Posterior cingulate gyrus (tissue), 11 donors: ENCODE results near the gene CERS1.
"Not testable (repeated sequence)": the region's sequence is repeated elsewhere in the genome, so short reads cannot be mapped to it uniquely, and the experiment has no call there.

Experiments
- DNase-seq, 10 donors: peaks; one replicate each; pipeline versions ENCODE4 v3.0.0 to v3.0.0-alpha.2; 2020 to 2021; ENCODE audit warnings: mixed read lengths in 3 of 10
- intact Hi-C: fragments of 100-400 bp; cut with DNase I; formaldehyde crosslinking; loops from one replicate; pipeline ENCODE4 v1.15.1; 2023

CERS1 gene

DNA sequence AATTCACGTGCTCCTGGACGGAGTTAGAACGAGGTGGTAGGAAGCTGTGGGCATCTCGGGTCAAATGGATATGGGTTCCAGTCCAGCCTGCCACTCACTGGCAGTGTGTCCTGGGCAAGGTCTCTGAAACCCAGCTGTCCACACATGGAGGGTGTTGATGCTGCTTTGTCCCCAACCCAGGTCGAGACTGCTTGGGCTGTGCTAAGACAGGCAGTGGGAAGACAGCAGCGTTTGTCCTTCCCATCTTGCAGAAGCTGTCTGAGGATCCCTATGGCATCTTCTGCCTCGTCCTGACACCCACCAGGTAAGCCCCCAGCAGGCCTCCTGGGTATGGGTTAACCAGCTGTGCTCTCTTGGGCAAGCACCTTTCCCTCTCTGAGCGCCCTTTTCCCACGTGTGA is 24.4 kb upstream of the CERS1 start:
- intact Hi-C loops: no loop called here
- no peak for DNase-seq

DNA sequence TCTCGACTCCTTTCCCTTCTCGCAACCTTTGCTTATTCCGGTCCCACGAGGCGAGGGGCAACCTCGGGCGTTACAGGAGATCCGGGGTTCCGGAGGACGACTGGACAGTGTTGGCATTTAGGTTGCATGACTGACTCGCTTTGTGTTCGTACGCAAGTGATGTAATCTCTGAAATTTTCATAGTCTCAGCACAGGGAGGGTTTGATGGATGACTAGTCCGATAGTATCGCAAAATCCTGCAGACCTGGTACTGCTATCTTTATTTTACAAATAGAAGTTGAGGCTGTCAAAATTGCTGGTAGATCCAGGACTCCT is 23.9 kb upstream of the CERS1 start:
- no peak for DNase-seq
- intact Hi-C loops: loop anchor here (2.0 to 5.0 kb wide), 2 partner anchors 53 to 333 kb away; partner anchors contain the start of gene REX1BD

DNA sequence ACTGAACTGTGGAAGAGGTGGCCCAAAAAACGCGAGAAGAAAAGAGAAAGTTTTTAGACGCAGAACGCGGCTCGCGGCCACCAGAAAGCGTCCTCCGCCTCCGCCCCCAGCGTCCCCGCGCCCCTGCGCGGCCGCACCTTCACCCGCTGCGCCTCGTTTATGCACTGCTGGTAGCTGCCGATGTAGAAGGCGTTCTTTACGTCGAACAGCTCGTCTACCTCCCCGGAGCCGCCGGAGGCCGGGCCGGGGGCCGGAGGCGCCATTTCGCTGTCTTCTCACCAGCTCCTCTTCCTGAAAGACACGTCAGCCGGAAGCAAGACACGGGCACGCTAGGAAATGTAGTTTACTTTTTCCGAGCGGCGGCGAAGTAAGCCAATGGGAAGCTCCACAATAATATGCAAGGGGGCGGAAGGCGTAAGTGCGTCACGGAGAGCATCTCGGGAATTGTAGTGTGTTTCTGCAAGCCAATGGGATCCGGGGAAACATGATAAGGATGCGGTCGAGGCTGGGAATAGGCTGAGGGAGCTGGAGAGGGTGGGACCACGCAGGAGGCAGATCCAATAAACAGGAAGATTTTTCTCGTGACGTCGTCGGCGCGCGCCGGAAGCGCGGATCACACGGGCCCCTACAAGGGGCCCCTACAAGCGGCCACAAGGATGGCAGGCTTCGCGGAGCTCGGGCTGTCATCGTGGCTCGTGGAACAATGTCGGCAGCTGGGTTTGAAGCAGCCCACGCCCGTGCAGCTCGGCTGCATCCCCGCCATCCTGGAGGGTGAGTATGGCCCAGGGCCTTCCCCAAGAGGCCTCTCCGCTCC is 23.3 kb upstream of the CERS1 start, which contains the start of the genes COPE and DDX49:
Gene COPE, minus strand, starts transcription at position 302 of the 814 bp plus-strand sequence. Its CDS starts 39 bp downstream, at position 263.
Gene DDX49, plus strand, starts transcription at position 630 of the 814 bp plus-strand sequence. Its CDS starts 27 bp downstream, at position 657.
- DNase-seq: peak; percentile 94 to 100 (median 98)
- intact Hi-C loops: loop anchor here (2.0 to 5.0 kb wide), 2 partner anchors 52 to 332 kb away; partner anchors contain the start of gene REX1BD

DNA sequence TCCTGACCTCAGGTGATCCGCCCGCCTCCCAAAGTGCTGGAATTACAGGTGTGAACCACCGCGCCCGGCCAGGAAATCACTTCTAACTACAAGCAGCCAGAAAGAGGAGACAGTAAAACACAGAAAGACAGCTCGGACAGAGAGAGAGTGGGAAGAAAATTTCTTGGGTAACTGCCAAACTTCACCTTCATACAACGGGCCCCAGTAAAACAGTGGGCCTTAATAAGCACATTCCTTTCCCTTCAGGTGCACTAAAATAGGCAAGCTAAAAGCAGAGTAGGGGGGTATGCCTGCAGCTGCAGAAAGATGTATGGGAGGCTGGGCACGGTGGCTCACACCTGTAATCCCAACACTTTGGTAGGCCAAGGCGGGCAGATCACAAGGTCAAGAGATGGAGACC is 21.6 kb upstream of the CERS1 start:
- intact Hi-C loops: loop anchor here (5.0 kb wide), 1 partner anchor 330 kb away; the partner anchor contains the start of gene REX1BD

DNA sequence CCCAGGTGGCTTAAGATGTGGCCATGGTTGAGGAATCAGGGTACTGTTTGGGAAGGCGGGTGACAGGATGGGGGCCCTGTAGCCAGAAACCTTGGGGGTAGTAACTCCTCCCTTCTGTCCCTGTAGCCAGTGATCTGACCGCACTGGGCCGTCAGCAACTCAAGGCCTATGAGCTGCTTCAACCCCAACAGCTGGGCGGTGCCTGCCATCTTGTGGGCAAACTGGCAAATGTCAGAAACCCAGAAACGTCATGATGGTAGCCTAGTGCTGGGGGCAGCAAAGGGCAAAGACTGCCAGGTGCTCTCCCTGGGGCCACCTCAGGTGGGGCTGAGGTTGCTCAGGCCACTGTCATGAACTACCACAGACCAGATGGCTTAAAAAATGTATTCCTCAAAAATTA is 19.7 kb upstream of the CERS1 start:
- intact Hi-C loops: loop anchor here (5.0 kb wide), 1 partner anchor 328 kb away; the partner anchor contains the start of gene REX1BD
- DNase-seq: peak; percentile 59 to 96 (median 78)

More for the DNA sequence above, 21.6 kb upstream of the CERS1 start:
- not testable (repeated sequence) for DNase-seq

DNA sequence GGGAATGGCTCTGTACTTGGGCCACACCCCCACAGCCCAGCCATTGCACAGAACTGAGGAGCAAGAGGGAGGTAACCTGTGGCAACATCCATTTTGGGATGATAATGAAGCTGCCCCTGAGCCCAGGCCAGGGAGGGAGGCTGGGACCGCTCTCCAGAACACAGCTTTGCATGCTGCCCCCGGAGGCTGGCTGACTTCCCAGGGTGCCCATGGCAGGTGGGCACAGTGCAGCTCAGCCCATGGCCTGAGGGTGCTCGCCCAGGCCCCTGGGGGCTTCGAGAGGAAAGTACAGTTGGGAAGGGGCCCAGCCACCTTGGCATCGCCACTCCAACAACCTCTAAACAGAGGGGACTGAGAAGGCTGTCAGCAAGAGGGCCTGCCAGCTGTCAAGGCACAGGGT is 17.5 kb upstream of the CERS1 start:
- DNase-seq: no peak
- intact Hi-C loops: no loop called here

DNA sequence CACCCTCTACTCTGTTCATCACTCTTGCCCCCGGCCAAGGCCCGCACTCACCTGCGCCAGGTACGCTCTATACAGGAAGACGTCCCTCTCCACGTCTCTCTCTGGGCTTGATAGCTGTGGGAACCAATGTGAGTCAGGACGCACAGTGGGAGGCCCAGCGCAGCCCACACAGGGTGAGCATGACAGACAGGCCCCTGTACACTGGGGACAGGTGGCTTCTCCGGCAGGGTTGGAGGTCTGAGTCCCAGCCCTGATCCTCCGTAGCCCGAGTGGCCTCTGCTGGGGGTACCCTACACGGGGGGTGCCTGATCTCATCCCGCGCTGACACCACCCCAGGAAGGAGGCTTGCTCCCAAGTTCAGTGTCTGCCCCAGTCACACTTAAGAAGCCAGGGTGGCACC is 17.0 kb upstream of the CERS1 start:
- DNase-seq: peak in 1 of 10 donors; percentile 67
- intact Hi-C loops: no loop called here

DNA sequence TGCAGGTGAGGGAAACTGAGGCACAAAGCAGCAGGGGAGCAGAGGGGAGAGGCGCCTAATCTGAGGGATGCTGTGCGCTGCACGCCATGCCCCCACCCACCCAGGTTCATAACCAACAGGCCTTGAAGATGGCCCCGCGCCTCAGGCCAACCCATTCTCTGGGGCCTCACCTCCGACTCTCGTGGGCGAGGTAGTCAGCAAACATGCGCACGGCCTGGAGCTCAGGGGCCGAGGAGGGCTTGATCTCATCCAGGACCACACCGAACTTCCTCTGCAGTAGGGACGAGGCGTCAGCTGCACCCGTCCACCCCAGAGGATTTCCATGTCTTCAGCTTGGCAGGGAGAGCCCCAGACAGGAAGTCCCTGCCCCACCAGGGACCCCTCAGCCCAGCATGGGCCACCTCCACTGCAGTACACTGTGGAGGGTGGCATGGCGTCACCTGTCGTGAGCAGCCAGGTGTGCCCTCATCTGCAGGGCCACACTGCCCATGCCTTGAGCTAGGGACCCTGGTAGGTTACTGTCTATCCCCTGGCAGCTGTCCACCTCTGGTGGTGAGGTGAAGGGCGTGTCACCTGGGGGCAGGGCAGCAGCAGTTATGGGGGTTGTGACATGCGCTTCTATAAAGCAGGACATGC is 15.0 kb upstream of the CERS1 start:
- intact Hi-C loops: no loop called here

DNA sequence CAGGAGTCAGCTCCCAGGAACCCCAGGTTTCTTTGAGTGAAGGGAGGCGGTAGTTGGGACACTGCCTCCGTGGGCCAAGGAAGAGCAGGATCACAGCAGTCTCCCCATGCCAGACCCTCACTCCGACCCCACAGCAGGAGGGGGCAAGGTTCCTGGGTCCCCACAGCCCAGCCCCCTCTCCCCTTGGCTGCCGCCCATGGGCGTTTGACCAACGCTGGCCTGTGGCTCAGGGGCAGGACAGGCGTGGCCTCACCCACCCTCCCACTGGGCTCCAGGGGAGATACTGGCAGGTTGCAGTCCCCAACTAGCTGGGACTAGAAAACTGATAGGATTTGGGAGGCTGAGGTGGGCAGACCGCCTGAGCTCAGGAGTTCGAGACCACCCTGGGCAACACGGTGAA is 14.1 kb upstream of the CERS1 start:
- DNase-seq: peak in 1 of 10 donors; percentile 80
- intact Hi-C loops: no loop called here

More for the DNA sequence above, 15.0 kb upstream of the CERS1 start:
- peak in 1 of 10 donors; percentile 81 for DNase-seq

DNA sequence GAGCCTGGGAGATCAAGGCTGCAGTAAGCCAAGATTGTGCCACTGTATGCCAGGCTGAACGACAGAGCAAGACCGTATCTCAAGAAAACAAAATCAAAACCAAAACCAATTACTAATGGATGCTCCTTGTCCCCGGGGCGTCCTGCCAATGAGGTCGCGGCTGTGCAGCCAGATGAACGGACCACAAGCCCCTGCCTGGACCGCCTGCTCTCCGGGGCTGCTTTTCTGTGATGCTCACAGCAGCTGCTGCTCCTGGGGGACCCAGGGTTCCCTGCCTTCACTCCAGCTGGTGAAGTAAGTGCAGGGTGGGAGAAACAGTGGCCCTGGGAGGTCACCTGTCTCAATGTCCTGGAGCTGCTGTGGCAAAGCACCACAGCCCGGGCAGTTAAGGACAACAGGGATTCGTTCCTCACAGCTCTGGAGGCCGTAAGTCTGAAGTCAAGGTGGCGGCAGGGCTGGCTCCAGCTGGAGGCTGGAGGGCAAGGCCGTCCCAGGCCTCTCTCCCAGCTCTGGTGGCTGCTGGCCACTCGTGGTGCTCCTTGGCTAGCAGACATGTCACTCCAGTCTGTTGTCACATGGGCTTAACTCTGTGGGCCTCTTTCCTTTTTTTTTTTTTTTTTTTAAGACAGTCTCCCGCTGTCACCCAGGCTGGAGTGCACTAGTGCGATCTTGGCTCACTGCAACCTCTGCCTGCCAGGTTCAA is 13.1 kb upstream of the CERS1 start:
- intact Hi-C loops: no loop called here

DNA sequence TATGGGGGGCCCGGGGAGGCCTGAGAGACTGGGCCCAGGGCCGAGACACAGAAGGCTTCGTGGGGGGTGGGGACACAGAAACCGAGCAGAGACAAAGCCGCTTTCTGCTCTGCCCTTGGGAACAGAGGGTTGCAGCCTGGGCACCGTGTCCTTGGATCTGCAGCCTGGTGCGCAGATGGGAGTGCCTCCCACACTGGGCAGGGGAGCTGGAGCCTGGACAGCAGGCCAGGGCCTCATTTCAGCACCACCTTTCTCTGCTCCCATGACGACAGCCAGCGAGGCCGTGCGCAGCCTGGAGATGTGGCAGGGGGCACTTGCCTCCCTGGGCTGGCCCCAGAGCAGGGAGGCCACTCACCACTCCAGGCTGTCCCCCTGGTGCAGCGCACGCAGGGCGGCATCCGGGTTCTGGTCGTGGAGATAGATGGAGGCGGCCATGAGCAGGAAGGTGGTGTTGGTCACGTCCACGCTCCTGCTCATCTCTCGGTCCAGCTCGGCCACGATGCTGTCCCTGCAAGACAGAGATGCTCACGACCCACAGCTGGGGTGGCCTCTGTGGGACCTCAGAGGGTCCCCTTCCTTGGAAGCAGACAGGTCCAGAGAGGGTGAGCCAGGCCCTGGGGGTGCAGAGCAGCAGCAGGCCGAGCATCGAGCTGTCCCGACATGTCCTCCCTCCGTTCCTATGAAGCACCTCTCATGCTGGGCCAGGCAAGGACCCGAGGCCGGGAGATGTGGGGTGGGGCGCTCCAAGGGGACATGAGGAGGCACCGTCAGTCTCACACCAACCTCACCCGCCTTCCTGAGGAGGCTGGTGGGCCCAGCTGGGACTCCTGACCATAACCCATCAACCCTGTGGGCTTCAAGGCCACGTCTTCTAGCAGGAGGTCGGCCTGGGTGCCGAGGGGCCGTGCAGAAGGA is 10.9 kb upstream of the CERS1 start:
- intact Hi-C loops: no loop called here
- peak; percentile 66 to 97 (median 82) for DNase-seq

More for the DNA sequence above, 13.1 kb upstream of the CERS1 start:
- DNase-seq: peak in 1 of 10 donors; percentile 84

DNA sequence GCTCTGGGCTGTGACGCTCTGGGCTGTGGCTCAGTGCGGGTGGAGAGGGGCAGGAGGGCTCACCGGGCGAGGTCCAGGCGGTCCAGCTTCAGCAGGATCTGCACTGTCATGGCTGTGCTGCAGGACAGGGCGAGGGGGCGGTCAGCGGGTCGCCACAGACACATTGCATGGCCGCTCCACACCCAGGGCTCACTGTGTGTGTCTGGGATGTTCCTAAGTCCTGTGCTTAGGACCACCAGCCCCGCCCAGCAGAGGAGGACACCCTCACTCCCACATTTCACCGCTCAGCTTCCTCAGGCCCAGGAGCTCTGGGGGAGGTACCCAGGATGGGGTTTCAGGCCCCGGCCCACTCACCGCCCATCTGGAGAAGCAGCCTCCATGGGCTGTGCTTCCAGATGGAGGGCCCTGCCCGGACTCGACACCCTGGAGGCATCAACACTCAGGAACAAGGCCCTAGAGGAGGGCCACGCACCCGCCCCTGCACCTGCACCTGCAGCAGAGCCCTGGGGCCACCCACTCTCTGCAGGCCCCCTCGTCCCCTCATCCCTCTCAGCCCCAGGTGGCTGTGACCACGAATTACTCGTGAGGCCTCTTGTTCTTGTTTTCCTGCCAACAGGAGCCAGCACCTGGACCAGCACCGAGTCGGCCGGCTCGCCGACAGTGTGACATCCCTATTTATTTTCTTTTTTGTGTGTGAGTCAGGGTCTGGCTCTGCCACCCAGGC is 9.7 kb upstream of the CERS1 start:
- no peak for DNase-seq
- intact Hi-C loops: no loop called here

DNA sequence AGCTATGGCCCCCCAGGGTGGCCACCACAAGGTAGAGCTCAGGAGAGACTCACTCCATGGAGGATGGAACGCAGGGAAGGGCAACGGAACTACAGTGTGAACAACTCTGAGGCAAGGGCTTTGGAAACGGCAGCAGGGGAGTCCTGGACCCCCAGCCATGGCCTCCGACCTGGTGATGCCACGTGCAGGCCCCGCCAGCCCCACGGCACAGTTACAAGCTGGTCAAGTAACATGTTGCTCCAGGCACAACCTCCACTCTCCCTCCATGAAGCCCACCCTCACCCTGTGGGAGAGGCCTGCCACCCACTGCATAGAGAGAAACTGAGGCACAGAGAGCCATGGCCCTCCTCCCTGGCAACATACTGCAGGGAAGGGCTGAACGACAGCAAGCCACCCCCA is 9.1 kb upstream of the CERS1 start:
- no peak for DNase-seq
- intact Hi-C loops: no loop called here

DNA sequence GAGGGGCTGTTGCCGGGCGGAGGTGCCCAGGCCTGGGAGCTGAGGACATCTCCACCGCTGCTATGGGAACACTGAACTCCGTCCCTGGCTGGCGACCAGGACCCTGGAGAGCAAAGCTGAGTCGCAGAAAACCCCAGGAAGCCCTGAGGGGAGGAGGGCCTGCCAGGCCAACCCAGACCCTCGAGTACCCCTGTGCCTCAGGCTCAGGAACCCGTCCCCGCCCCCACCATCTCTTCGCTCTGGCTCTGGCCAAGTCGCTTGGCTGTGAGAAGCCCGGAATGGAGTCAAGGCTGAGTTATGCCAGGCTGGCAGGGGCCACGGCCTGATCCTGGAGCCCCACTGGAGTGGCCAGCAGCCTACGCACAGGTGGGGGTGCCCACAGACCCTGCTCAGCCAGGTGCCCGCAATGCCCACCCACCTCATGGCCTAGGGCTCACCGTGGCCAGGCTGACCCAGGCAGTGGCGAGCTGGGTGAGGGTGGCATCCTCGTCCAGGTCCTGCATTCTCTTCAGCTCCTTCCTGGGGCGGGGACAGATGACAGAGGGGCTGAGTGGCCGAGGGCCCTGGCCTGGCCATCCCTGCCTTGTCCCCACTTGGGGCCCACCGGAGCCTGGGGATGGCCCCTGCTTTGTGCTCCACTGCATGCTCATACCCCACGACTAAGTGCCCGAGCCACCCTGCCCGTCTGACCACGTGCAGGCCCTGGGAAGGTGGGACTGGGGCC is 8.5 kb upstream of the CERS1 start:
- DNase-seq: peak; percentile 17 to 91 (median 61)
- intact Hi-C loops: no loop called here

DNA sequence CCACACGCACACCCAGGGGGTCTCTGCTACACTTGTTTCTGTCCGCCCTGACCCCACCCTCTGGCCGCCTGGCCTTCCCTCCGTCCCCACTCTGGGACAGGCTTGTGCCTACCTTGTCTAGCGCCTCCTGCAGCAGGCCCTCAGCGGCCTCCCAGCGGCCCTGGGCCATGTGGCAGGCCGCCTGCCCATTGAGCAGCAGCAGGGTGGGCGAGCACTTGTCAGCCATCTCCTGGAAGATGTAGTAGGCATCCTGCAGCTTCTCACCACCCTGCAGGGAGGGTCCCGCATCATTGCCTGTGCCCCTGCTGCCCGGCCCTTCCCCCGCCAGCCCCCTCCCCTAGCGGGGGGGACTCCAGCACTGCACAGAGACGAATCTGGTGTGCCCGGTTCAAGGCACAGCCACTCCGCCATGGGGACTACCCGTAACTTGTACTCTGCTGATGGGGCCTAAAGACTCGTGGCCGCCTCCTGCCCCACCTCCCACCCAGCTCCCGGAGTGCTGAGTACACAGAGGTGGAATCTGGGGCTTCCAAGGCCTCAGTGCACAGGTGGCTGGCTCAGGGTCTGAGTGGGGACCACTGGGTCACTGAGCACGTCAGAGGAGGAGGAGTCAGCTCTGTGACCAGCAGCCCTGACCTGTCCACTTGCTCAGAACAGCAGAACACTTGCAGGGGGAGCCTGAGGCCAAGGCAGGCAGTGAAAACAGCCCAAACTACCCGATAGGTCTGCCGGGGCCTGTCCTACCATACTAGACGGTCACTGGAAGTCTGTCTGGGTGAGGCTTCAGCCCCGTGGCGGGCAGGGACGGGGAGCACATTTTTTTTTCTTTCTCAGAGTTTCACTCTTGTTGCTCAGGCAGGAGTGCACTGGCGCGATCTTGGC is 7.4 kb upstream of the CERS1 start:
- intact Hi-C loops: no loop called here
- DNase-seq: peak in 1 of 10 donors; percentile 81

DNA sequence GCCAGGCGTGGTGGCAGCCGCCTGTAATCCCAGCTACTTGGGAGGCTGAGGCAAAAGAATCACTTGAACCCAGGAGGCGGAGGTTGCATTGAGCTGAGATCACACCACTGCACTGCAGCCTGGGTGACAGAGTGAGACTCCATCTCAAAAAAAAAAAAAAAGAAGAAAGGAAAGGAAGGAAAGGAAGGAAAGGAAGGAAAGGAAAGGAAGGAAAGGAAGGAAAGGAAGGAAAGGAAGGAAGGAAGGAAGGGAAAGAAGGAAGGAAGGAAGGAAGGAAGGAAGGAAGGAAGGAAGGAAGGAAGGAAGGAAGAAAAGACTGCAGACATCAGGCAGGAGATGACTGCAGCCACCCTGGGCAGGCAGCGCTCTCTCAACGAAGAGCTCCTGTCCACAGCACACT is 6.6 kb upstream of the CERS1 start:
- DNase-seq, intact Hi-C loops: not testable (repeated sequence)

DNA sequence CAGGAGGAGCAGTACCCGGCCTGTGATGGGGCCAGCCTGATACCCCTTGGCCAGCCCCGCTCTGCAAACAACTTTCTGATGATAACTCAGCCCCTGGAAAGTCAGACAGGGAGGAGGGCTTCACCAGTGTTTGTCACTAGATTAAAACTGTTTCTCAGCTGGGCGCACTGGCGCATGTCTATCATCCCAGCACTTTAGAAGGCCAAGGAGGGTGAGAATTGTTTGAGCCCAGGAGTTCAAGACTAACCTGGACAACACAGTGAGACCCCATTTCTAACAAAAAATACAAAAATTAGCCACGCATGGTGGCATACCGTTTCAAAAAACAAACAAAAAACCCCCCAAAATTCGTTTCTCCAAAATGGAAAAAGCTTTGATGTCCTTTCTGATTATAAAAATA is 5.5 kb upstream of the CERS1 start:
- intact Hi-C loops: no loop called here

More for the DNA sequence above, 5.5 kb upstream of the CERS1 start:
- no peak for DNase-seq
